ENCODE measurements around the gene AMIGO3.

AMIGO3 gene

GRCh38 chr3:49671291-49672288, 47.9 kb downstream of the AMIGO3 start:
- in situ Hi-C loops (cut with MboI; ENCODE audit: low pct_unique_long_range_greater_than_20kb, low sequenced_read_pairs, unreplicated experiment), result loop anchor here (10.0 kb wide), 1 partner anchor 127 kb away; no protein-coding TSS in a partner anchor
- peak; percentile 83 for TF ChIP-seq CTCF (IDR thresholded peaks at IDR 0.05; ENCODE audit: extremely low read depth, insufficient read depth, missing control alignments)
- peak; percentile 87 for DNase-seq (ENCODE audit: low spot score)

GRCh38 chr3:49670940-49671290, 48.6 kb downstream of the AMIGO3 start:
- DNase-seq (ENCODE audit: low spot score), result no peak
- no peak for TF ChIP-seq CTCF (IDR thresholded peaks at IDR 0.05; ENCODE audit: extremely low read depth, insufficient read depth, missing control alignments)
- in situ Hi-C loops (cut with MboI; ENCODE audit: low pct_unique_long_range_greater_than_20kb, low sequenced_read_pairs, unreplicated experiment), result loop anchor here (10.0 kb wide), 1 partner anchor 126 kb away; no protein-coding TSS in a partner anchor

GRCh38 chr3:49669352-49669751, 50.1 kb downstream of the AMIGO3 start:
- no peak for DNase-seq (ENCODE audit: low spot score)
- in situ Hi-C loops (cut with MboI; ENCODE audit: low pct_unique_long_range_greater_than_20kb, low sequenced_read_pairs, unreplicated experiment), result no loop called here
- no peak for TF ChIP-seq CTCF (IDR thresholded peaks at IDR 0.05; ENCODE audit: extremely low read depth, insufficient read depth, missing control alignments)

- in situ Hi-C loops (cut with MboI; ENCODE audit: low pct_unique_long_range_greater_than_20kb, low sequenced_read_pairs, unreplicated experiment), result no loop called here
- DNase-seq (ENCODE audit: low spot score), result no peak
- TF ChIP-seq CTCF (IDR thresholded peaks at IDR 0.05; ENCODE audit: extremely low read depth, insufficient read depth, missing control alignments), result no peak
Observed at GRCh38 chr3:49668861-49669260, 50.6 kb downstream of the AMIGO3 start.

- no peak for DNase-seq (ENCODE audit: low spot score)
- no peak for TF ChIP-seq CTCF (IDR thresholded peaks at IDR 0.05; ENCODE audit: extremely low read depth, insufficient read depth, missing control alignments)
- in situ Hi-C loops (cut with MboI; ENCODE audit: low pct_unique_long_range_greater_than_20kb, low sequenced_read_pairs, unreplicated experiment), result no loop called here
Observed at GRCh38 chr3:49668414-49668797, 51.1 kb downstream of the AMIGO3 start.

GRCh38 chr3:49667701-49668413, 51.6 kb downstream of the AMIGO3 start:
- in situ Hi-C loops (cut with MboI; ENCODE audit: low pct_unique_long_range_greater_than_20kb, low sequenced_read_pairs, unreplicated experiment), result no loop called here
- no peak for TF ChIP-seq CTCF (IDR thresholded peaks at IDR 0.05; ENCODE audit: extremely low read depth, insufficient read depth, missing control alignments)

More at GRCh38 chr3:49667701-49668413, 51.6 kb downstream of the AMIGO3 start:
- no peak for DNase-seq (ENCODE audit: low spot score)

All from GM13977 (cell line).